Right lobe of liver (tissue), 4 donors: Measurements from ENCODE around the gene ITPR1.

Source experiments
- CTCF ChIP-seq, 4 donors: fragments of 200-600 bp in 3 of 4; fragments of 450-650 bp in 1 of 4; IDR thresholded peaks; one replicate each; pipeline versions ENCODE4 v1.5.1 to v1.8.0; 2016 to 2022; ENCODE audit warnings: antibody characterized with exemption in 4 of 4, mild to moderate bottlenecking in 2 of 4
- POLR2A ChIP-seq: fragments of 450-650 bp; IDR thresholded peaks from one replicate; pipeline ENCODE4 v1.6.1; 2017; ENCODE audit warnings: antibody characterized with exemption, mild to moderate bottlenecking
- donor health status: DM: no; HTN: no; CAD: no.
- donor health status: DM: no; HTN: no; CAD: no.
- donor health status: DM: no; HTN: yes; CAD: no.

GRCh38 chr3:4647411-4647810 is 154.3 kb downstream of the ITPR1 start:
- TF ChIP-seq POLR2A, result no peak
- no peak for TF ChIP-seq CTCF (IDR thresholded peaks at IDR 0.05)
